BE2C (cell line): Measurements from ENCODE around the gene FRMD1.

Experiments
- DNase-seq: peaks from one replicate; pipeline ENCODE4 v3.0.0-alpha.2; 2020
- H3K27me3 ChIP-seq: fragments of 250-450 bp; sonication (Bioruptor Pico); 2 replicates; pipeline ENCODE4 v1.5.1; 2020; ENCODE audit warnings: mild to moderate bottlenecking
- H3K36me3 ChIP-seq: fragments of 250-450 bp; sonication (Bioruptor Pico); 2 replicates; pipeline ENCODE4 v1.5.1; 2020; ENCODE audit warnings: mild to moderate bottlenecking
- H3K4me1 ChIP-seq: fragments of 250-450 bp; sonication (Bioruptor Pico); 2 replicates; pipeline ENCODE4 v1.5.1; 2020
- H3K4me3 ChIP-seq: 2 replicates; pipeline ENCODE4 v1.5.1; 2011; ENCODE audit warnings: low read depth, low read length
- H3K9me3 ChIP-seq: fragments of 250-450 bp; sonication (Bioruptor Pico); 2 replicates; pipeline ENCODE4 v1.5.1; 2020
- TF ChIP-seq, protein P1 (sequence below): IDR thresholded peaks from 2 replicates; pipeline ENCODE4 v1.5.1; 2012; ENCODE audit warnings: mild to moderate bottlenecking, low read depth, low read length

The FRMD1 gene

DNA sequence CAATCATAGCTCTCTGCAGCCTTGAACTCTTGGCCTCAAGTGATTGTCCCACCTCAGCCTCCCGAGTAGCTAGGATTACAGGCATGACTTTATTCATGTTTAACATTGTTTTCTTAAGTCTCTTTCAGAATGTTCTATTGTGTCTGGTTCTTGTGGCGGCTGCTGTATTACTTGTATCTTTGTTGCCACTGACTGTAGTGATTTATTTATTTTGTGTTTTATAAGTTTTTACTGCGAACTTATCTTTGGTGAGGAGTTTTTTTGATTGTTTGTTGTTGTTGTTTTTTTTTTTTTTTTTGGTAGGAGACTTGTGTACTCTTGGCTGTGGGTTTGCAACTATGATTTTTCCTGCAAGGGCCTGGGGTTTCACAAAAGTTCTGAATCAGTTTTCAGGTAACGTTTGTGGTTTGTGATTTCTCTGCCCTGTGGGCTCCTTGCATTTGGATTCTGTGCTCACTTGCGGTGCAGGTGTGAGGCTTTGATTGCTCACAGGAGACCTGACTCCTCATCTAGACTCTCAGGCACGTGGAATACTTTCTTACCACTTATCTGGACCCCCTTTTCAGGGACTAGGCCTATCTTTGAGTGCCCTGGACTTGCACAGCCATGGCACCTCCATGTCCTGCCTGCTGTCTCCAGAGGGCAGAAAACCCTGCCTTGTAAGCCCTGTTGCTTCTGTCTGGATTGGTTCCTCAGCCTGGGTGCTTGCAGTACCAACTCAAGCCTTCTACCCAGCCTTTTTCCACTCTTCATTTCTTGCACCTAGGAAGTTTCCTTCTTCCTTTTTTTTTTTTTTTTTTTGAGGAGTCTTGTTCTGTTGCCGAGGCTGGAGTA, 56.3 kb downstream of the FRMD1 start:
- Histone ChIP-seq H3K36me3 (no peaks in the 10 kb centered on the region), H3K9me3 (no peaks in the 10 kb centered on the region), H3K4me3 (no peak overlapping the region), H3K27me3 (no peaks in the 10 kb centered on the region), H3K4me1 (no peaks in the 10 kb centered on the region)
- DNase-seq, result no peak
- TF ChIP-seq, protein P1, sequence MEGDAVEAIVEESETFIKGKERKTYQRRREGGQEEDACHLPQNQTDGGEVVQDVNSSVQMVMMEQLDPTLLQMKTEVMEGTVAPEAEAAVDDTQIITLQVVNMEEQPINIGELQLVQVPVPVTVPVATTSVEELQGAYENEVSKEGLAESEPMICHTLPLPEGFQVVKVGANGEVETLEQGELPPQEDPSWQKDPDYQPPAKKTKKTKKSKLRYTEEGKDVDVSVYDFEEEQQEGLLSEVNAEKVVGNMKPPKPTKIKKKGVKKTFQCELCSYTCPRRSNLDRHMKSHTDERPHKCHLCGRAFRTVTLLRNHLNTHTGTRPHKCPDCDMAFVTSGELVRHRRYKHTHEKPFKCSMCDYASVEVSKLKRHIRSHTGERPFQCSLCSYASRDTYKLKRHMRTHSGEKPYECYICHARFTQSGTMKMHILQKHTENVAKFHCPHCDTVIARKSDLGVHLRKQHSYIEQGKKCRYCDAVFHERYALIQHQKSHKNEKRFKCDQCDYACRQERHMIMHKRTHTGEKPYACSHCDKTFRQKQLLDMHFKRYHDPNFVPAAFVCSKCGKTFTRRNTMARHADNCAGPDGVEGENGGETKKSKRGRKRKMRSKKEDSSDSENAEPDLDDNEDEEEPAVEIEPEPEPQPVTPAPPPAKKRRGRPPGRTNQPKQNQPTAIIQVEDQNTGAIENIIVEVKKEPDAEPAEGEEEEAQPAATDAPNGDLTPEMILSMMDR, result no peak

DNA sequence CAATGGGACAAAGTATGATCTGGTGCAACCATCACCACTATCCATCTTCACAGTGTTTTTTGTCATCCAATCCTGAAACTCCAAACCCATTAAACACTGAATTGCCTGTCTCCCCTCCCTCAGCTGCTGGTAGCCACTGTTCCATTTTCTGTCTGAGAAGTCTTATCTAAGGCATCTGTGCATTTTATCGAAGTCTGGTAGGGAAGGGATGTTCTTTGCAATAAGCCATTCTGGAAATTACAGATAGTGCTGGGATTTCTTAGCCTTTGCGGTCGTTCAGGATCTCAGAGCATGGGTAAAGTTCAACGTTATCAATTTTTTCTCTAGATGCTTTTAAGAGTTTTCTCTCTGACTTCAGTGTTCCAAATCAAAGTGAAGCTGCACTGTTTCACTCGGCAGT, 57.4 kb downstream of the FRMD1 start:
- DNase-seq, result no peak
- no peaks in the 10 kb centered on the region for H3K9me3 ChIP-seq
- no peaks in the 10 kb centered on the region for H3K27me3 ChIP-seq
- TF ChIP-seq, protein P1, result no peak
- no peaks in the 10 kb centered on the region for H3K4me1 ChIP-seq
- H3K4me3 ChIP-seq, result no peak overlapping the region
- H3K36me3 ChIP-seq, result no peaks in the 10 kb centered on the region

DNA sequence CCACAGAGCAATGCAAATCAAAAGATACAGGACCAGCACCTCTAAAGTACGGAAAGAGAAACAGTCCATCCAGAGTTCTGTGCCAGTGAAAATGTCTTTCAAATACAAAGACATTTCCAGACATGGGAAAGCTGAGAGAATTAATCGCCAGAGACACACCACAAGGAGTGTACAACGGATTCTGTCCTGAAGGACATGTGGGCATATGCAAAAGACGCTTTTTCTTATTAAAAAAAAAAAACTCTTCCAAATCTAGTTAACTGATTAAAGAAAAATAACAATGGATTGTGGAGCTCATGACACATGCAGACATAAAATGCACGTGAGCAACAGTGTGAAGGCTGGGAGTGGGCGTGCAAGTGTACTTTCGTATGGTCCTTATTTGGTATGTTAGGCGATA, 58.8 kb downstream of the FRMD1 start:
- H3K4me3 ChIP-seq, result no peak overlapping the region
- TF ChIP-seq, protein P1, result no peak
- H3K4me1 ChIP-seq, result no peaks in the 10 kb centered on the region
- no peak for DNase-seq
- no peaks in the 10 kb centered on the region for H3K36me3 ChIP-seq
- no peaks in the 10 kb centered on the region; the same call in 1 of the 2 replicates for H3K9me3 ChIP-seq
- H3K27me3 ChIP-seq, result no peaks in the 10 kb centered on the region

DNA sequence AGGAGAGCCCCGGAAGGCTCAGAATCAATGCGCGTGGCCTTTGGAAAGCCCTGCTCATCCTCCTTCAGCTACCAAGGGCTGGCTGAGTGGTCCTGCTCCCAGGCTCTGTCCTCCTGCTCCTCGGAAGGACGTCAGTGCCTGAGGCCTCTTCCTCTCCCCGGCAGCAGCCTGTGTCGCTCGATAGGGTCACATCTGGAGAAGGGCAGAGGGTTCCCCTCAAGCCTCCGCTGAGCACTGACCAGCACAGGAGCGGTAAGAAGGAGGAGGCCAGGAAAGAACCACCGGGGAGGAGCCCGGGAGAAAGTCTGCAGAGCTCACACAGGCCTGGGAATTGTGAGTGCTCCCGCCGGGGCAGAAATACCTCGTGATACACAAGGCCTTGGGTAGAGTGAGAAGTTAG, 60.3 kb downstream of the FRMD1 start:
- no peaks in the 10 kb centered on the region for H3K27me3 ChIP-seq
- no peaks in the 10 kb centered on the region for H3K36me3 ChIP-seq
- TF ChIP-seq, protein P1, result no peak
- H3K4me1 ChIP-seq, result no peaks in the 10 kb centered on the region
- H3K4me3 ChIP-seq, result no peak overlapping the region
- no peaks in the 10 kb centered on the region; the same call in 1 of the 2 replicates for H3K9me3 ChIP-seq
- no peak for DNase-seq

DNA sequence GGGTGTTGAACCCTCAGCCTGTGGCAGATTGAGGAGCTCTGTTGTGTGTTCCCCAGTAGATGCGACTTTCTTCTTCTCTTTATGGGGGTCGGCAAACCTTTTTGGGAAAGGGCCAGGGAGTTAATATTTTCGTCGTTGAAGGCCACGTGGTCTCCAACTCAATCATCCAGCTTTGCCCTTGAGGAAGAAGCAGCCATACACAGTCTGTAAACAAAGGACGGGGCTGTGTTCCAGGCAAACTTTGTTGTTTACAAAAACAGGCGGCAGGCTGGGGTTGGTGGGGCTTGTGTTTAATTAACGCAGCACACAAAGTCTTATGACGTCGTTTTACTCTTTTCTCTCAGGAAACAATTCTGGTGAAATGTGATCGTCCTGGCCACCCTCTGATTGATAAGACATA, 61.4 kb downstream of the FRMD1 start:
- Histone ChIP-seq H3K4me3 (no peak overlapping the region), H3K4me1 (no peaks in the 10 kb centered on the region), H3K9me3 (no peaks in the 10 kb centered on the region; the same call in 1 of the 2 replicates), H3K36me3 (no peaks in the 10 kb centered on the region), H3K27me3 (no peaks in the 10 kb centered on the region)
- TF ChIP-seq, protein P1, result no peak
- DNase-seq, result no peak

DNA sequence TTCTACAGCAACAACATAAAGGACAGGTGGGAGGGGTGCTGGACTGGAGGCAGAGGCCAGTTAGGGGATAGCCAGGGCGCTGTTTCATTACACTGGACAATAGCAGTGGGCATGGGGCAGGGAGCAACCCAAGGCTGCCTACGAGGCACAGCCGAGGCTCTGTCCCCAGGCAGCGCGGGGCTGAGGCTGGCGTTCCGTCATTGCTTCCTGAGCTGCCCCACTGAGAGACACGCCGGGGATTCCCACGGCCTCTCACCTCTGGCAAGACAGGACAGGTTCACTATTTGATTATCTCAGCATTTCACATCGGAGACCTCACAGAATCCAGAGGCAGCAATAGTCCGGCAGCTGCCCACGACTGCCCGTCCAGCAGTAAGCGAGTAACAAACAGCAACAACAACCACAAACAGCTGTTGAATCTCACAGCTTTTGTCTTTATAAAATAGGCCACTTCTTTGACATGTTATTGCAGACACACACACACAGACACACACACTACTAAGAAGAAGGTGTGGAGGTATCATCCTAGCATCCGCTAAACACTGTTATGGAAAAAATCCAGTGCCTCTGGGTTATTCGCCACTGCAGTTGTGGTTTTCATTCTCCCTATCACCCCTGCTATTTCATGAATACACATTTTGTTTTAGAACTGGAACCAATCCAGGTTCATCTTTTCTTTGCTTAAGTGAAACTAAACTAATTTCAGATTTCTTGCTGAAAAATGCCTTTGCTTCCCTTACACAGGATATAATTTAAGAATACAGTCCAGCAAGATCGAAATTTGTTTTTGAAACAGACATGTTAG, 62.1 kb downstream of the FRMD1 start:
- Histone ChIP-seq H3K36me3 (no peaks in the 10 kb centered on the region), H3K4me1 (no peaks in the 10 kb centered on the region), H3K9me3 (no peaks in the 10 kb centered on the region; the same call in 1 of the 2 replicates), H3K4me3 (no peak overlapping the region), H3K27me3 (no peaks in the 10 kb centered on the region)
- no peak for DNase-seq
- TF ChIP-seq, protein P1, result no peak
